Coronary artery (tissue), 2 donors: ENCODE measurements around the gene PALM3.

Source experiments
- DNase-seq: peaks from one replicate; pipeline ENCODE4 v3.0.0-alpha.2; 2017; ENCODE audit warnings: low spot score
- H3K27ac ChIP-seq, 2 donors: fragments of 200-600 bp; sonication (generic); one replicate each; pipeline ENCODE4 v1.5.1; 2016 to 2019
- H3K4me3 ChIP-seq: fragments of 200-600 bp; sonication (generic); 2 replicates; pipeline ENCODE4 v1.5.1; 2016; ENCODE audit warnings: mild to moderate bottlenecking, moderate library complexity
- TF ChIP-seq, protein P1 (sequence below): fragments of 200-600 bp; sonication (generic); IDR thresholded peaks from one replicate; pipeline ENCODE4 v1.5.1; 2019; ENCODE audit warnings: antibody characterized with exemption

PALM3 gene

GRCh38 chr19:14058182-14059092 is 3.4 kb downstream of the PALM3 start:
- H3K27ac ChIP-seq: no peak overlapping the region
- H3K4me3 ChIP-seq: peak overlapping the region; percentile 62
- no peak for DNase-seq
- TF ChIP-seq, protein P1, sequence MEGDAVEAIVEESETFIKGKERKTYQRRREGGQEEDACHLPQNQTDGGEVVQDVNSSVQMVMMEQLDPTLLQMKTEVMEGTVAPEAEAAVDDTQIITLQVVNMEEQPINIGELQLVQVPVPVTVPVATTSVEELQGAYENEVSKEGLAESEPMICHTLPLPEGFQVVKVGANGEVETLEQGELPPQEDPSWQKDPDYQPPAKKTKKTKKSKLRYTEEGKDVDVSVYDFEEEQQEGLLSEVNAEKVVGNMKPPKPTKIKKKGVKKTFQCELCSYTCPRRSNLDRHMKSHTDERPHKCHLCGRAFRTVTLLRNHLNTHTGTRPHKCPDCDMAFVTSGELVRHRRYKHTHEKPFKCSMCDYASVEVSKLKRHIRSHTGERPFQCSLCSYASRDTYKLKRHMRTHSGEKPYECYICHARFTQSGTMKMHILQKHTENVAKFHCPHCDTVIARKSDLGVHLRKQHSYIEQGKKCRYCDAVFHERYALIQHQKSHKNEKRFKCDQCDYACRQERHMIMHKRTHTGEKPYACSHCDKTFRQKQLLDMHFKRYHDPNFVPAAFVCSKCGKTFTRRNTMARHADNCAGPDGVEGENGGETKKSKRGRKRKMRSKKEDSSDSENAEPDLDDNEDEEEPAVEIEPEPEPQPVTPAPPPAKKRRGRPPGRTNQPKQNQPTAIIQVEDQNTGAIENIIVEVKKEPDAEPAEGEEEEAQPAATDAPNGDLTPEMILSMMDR: no peak

DNA sequence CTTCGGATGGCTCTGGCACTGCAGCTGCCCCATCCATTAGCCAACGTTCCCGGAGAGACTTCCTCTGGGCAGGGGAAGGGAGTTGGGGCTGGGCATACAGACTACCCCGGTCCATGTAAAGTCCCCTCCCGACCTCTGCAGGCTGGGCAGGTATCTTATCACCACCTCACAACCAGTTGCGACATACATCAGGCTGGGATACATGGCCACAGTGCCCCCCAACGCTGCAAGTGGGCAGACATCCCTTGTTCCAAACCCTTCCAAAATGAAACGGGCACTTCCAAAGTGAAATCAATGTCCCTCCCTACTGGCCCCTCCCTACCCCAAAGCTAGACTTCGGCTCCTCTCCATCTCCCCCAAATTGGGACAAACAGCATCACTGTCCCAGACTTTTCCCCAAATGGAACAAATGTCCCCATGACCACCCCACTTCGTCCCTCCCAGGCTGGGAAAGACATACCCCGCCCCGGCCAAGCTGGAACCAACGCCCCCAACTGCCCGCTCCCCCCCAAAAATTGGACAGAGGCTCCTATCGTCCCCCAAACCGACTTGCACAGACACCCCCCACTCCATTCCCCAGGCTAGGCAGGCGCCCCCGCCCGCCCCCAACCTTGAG is 5.0 kb downstream of the PALM3 start:
- no peak overlapping the region for H3K27ac ChIP-seq
- TF ChIP-seq, protein P1: no peak
- peak overlapping the region; percentile 62 for H3K4me3 ChIP-seq
- DNase-seq: no peak

DNA sequence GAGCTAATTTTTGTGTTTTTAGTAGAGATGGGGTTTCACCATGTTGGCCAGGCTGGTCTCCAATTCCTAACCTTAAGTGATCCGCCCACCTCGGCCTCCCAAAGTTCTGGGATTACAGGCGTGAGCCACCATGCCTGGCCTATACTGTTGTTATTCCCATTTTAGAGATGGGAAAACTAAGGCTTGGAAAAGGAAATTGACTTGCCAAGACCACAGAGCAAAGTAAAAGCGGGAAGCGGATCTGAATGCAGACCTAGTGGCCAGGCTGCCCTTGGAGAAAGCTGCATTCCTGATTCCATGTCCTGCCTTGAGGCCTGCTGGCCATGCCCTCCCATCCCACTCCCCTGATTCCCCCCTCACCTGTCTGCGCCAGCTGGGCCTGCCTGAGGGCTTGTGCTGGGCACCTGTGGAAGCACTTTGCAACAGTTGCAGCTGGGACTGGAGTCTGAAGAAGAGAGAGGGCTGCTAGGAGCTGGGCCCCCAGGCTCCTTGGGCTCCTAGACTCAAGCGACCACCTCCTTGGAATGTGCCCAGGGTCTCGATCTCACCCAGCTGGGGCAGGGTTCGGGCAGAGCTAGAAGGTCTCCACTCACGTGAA is 5.7 kb downstream of the PALM3 start:
- TF ChIP-seq, protein P1: no peak
- no peak for DNase-seq
- no peak overlapping the region for H3K27ac ChIP-seq
- H3K4me3 ChIP-seq: no peak overlapping the region

DNA sequence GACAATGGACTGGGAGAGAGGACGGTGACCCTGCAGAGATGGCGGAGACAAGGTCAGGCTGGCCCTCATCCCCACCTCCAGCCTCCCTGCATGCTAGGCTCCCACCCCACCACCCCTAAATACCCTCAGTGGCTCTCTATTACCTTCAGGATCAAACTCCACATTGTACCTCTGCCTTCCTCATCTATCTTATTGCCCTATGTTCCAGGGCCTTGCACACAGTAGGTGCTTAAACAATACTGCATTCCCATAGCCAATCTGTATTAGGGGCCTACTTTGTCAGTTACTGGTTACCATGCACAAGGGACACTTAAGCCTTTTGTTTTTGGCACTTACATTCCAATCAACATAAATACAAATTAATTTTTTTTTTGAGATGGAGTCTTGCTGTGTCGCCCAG is 6.5 kb downstream of the PALM3 start:
- no peak for DNase-seq
- Histone ChIP-seq H3K4me3 (no peak overlapping the region), H3K27ac (no peak overlapping the region)
- TF ChIP-seq, protein P1: no peak

GRCh38 chr19:14054721-14055120 is 7.2 kb downstream of the PALM3 start:
- H3K27ac ChIP-seq: no peak overlapping the region
- TF ChIP-seq, protein P1: no peak
- H3K4me3 ChIP-seq: no peak overlapping the region
- DNase-seq: no peak

- DNase-seq: no peak
- no peak overlapping the region for H3K27ac ChIP-seq
- no peak overlapping the region for H3K4me3 ChIP-seq
- TF ChIP-seq, protein P1: no peak
These were observed 7.8 kb downstream of the PALM3 start for GRCh38 chr19:14054099-14054498.
